ELR (cell line): ENCODE measurements around the gene P4HA3.

Source experiments
- DNase-seq: peaks from one replicate; pipeline ENCODE4 v3.0.0-alpha.2; 2015; ENCODE audit warnings: low read depth

Gene P4HA3

DNA sequence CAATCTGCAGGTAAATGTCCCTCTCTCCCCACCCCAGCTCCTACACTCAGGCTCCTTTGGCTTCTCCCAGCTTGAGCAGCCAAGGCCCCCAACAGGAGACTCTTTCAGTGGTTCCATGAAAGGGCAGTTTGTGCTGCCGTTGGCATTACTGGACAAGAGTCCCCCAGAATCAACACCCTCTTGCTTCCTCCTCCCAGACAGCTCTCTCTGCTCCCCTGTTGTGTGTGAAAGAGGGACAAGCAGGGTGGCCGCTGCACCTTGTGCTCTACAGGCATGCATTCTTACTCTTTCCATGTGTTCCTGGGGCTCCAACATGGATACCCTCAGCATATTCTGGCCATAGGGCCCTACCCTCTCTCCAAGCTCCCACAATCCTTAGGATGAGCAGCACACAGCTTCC, 48.7 kb downstream of the P4HA3 start:
- DNase-seq = no peak

DNA sequence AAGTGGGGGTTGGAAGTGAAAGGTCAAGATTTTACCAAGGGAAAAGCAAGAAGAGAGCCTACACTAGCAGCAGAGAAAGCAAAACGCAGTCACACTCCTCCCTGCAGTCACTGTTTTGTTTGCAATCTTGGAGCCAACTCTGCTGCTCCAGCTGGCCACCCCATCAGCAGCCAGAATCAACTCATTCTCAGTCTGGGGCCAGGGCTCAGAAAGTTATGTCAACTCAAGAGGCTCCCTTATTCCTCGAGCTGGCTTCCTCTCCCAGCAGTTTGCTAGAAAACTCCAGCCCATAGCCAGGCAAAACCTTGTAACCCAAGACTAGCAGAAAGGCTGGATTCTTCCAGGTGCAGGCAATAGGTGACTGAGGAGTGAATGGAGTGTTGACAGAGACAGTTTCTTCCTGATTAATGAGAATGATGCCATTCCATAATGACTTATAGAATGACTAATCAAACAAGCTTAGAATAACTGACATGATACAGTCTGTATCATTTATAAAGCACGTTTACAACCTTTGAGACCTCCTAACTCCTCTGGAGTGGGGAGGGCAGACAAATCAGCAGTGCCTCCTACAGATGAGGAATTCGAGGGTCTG, 53.4 kb downstream of the P4HA3 start:
- DNase-seq = peak; percentile 16

DNA sequence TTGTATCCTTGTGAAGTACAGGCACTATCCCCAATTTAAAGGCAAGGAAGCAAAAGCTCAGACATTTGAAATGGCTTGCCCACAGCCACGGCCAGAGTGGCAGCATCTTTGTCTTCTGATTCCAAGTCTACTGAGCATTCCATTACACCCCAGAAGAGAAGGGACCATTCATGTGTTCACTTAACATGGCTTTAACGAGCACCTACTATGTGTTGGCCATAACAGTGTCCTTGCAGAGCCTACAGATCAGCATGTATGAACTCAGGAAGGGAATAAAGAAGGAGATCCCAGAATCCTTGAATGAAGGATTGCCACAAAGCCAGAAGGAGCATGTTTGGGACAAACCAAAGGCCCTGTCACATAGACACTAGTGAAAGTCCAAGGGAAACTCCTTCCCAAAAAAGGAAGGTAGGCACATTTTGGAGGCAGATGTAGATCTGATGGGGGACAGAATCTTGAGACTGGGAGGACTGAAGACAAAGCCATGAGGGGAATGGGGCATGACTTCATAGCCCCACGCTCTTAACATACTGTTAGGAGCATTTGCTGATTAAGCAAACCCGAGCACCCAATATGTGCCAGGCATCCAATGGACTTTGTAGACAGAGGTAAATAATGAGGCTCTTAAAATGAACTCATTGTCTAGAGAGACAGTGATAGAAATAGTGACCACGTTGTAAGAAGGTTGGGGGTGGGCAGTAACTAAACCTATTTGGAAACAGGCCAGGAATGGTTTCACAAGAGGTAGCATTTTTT, 54.9 kb downstream of the P4HA3 start:
- no peak for DNase-seq

DNA sequence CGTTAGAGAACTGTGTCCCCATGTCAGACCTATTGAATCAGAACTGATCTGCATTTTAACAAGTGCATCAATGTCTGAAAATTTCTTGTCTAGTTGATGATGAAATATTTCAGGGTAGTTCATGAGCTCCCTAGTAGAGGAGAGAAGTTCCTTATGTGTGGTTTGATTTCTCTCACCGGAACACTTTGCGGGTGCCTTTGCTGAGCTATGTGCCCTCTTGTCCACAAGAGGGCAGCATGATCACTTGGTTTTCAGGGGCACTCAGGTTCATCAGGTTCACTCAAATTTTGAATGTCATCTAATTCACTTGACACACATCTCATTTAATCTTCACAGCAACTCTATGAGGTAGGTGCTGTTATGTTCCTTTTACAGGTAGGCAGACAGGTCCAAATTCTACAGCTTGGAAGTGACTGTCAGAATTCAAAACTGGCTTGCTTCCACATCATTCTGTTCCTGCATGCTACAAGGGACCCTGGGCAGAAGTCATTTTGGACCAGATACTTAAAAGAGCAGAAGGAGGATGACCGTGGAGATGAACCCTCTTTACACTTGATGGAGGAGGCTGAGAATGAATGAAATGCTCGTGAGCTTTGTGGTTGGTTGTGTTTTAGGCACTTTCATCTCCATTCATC, 55.6 kb downstream of the P4HA3 start:
- peak; percentile 64 for DNase-seq

DNA sequence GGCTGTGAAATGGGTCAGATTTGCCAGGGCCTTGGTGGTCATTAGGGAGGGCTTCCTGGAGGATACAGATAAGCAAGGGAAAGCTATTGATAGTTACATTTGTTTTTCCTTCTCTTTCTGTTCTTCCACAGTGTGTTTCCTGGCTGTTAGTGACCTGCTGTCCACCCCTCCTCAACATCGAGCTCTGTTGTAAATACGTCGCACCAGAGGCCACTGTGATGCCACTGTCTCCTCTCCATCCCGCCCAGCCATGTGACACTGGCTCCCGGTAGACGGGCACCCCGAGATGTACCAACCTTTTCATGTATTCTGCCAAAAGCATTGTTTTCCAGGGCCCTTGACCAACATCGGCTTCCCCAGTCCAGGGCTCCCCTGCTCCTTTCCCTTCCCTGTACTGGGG, 58.1 kb downstream of the P4HA3 start:
- DNase-seq = no peak

DNA sequence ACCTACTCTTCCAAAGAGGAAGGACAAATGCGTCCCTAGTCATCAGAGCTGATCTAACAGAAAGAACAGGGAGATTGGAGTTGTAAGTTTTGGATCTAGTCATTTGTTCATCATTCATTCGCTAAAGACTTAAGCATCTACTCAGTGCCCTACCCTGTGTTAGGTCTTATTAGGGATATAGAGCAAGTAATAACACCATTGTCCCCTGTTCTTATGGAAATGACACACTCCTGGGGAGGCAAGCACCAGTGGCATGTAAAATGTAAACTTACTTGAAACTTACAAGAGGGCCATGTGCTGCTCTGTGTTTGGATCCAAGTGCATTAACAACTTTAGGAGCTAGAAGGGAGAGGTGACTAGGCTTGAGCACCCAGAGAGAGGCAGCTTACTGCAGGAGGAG, 61.9 kb downstream of the P4HA3 start:
- DNase-seq = no peak

DNA sequence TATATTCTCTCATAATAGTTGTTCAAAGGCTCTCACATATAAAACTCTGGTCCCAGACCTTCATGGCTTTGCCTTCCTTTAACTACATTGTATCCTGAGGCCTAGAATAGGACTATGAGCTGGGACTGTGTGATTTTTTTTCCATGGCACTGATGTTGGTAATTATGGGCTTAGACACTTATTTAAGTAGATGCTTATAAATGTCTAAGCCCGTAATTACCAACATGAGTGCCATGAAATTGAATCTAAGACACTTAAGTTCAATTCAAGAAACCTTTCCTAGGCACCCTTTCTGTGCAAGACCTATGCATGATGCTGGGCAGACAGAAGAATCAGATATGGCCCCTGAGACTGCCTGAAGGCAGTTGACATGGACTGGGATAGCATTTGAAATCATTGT, 63.0 kb downstream of the P4HA3 start:
- DNase-seq = no peak

DNA sequence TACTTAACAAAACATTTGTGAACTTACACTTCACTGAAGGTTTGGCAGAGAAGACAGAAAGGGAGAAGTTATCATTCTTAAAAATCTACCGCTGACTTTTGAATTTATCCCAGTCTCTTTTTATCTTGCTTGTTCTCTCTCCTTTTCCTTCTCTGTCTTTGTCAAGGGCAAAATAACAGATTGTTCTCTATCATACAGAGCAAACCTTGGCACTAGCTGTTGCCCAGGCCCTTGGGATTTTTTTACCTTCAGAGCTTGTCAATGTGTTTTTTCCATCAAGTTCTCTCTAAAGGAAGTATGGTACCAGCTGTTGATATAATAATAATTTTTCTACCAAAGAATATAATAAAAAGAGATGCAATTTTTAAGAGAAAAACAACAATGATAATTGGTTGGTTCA, 73.2 kb downstream of the P4HA3 start:
- no peak for DNase-seq

DNA sequence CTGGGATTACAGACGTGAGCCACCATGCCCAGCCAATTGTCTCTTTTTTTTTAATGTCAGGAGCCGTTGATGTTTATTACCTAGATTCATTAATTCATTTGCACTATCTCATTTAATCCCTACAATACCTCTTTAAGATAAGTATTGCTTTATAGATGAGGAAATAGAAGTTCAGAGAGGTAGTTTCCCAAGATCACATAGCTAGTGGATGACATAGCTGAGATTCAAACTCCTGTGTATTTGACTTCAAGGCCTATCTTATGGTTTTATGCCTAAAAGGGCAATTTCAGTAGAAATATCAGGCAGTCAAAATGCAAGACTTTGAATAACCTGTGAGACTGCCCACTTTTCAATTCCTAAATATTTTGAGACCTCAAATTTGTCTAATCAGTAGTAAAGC, 73.9 kb downstream of the P4HA3 start:
- DNase-seq = no peak

DNA sequence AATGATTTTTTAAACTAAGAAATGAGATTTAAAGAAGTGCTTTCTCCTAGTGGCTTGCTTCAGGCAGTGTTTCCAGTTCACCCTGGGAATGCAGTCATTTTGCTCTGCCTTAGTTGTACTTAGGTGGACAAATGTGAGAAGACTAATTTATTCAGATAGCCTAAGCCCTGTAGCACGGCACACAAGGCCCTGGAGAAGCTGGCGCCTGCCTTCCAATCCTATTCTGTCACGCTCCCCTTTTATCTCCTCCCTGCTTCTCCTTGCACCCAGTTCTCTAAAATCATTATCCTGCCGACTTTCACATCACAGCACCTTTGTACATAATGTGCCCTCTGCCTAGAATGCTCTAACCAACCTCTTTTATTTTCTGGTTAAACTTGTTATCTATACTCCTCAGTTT, 76.3 kb downstream of the P4HA3 start:
- DNase-seq = no peak

DNA sequence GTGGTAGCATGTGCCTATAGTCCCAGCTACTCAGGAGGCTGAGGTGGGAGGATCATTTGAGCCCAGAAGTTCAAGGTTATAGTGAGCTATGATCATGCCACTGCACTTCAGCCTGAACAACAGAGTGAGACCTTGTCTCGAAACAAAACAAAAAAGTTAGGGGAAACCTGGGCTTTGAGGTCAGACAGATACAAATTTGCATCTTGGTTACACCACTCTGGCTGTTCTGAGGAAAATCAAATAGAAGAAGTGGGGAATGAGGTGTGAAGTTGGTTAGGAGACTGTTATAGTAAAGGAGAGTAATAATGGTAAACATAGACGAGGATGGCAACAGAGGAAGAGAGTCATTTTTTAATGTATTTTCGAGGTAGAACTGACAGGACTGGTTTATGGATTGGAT, 77.8 kb downstream of the P4HA3 start:
- no peak for DNase-seq

DNA sequence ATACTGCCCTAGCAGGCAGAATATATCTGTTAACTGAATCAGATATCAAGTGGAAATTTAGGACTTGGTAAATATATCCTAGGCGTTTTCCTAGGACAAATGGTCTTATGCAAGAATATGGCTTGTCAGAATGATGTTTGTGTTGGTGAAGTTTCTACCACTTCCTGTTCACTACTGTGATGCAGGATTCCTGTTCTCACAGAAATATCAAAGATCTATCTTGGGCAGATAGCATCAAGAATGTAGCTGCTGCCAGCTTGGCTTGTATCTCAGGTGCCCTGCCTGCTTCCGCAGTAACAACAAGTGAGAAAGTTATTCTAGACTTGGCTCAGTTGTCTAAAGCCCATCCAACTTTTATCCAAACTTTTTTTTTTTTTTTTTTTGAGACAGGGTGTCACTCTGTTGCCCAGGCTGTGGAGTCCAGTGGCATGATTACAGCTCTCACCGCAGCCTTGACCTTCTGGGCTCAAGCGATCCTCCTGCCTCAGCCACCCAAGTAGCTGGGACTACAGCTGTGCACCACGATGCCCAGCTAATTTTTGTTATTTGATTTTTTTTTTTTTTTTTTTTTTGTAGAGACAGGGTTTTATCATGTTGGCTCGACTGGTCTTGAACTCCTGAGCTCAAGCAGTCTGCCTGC, 79.0 kb downstream of the P4HA3 start:
- DNase-seq = no peak

DNA sequence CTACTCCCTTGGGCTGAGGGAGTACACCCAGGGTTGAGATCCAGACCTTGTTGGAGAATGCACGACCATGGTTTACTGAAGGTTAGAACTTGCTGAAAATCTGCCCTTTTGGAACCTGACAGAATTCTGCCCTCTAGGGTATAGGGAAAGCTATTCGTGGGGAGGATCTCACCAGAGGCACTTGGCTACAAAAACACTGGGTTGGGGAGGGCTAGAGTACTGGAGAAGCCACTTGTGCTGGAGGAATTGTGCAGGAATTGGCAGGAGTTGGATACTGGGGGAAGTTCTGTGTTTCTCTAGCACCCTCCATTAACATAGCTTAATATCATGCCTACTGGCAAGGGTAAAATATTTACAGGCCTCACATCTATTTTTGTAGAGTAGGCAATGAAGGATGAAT, 84.5 kb downstream of the P4HA3 start:
- DNase-seq = no peak

DNA sequence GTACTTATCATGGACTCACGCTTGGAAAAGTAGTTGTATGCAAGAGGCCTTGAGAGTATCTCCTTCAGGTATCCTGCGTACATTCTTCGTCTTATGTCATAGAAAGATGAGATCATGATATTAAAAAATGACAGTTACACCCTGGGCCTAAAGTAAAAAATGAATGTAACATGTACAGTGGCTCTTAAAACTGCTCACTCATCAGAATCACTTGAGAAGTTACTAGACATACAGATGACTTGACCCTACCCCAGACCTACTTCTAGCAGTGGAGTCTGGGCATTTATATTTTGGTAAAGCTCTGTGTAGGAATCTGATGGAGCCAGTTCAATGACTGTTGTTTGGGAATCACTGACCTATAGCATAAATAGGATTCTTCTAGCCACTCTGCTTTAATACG, 85.9 kb downstream of the P4HA3 start:
- no peak for DNase-seq

DNA sequence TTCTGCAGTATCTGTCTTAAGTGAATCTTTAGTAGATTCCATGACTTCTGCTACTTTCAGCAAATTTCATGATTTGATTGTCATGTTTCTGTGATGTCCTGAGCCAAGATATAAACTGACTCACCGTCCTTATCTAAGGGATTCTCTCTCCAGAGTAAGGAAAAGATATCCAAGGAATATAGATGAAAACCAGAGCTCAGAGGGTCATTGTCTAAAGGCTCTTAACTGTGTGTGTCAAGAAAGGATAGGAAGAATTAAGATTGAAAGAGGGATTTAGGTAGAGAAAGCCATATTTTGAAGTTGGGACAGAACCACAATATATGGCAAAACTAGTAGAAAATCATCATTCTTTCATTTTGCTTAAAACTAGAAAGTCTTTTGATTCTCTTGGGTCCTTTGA, 89.6 kb downstream of the P4HA3 start:
- no peak for DNase-seq

DNA sequence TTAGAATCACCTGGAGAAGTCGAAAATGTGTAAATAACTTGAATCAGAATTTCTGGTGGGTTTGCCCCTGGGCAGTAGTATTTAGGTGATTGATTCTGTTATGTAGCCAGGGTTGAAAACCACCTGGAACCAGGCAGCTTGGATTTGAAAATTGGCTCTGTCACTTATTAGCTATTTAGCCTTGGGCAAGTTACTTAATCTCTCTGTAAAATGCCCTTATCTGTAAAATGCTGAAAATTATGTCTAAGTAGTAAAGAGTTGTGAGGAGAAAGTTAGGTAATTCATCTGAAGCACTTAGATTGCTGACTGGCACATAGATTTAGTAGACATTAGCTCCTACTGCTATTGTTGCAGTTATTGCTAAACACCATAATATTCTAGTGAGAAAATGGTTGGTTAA, 91.1 kb downstream of the P4HA3 start:
- no peak for DNase-seq
